NT2/D1 (cell line): ENCODE measurements around the gene PBOV1.

Source experiments
- DNase-seq: peaks from one replicate; pipeline ENCODE4 v3.0.0-alpha.2; 2011; ENCODE audit warnings: low read depth, low spot score
- H3K27me3 ChIP-seq: 2 replicates; pipeline ENCODE4 v1.6.0; 2011; ENCODE audit warnings: mild to moderate bottlenecking; ENCODE audit not compliant: insufficient read length, insufficient read depth
- H3K36me3 ChIP-seq: 2 replicates; pipeline ENCODE4 v1.6.1; 2011; ENCODE audit warnings: mild to moderate bottlenecking, low read length, mixed read lengths; ENCODE audit not compliant: insufficient read depth, insufficient read length
- H3K4me1 ChIP-seq: 2 replicates; pipeline ENCODE4 v1.5.1; 2011; ENCODE audit not compliant: insufficient read depth, insufficient read length
- H3K4me3 ChIP-seq: 2 replicates; pipeline ENCODE4 v1.5.1; 2011; ENCODE audit warnings: low read depth; ENCODE audit not compliant: insufficient read length
- H3K9ac ChIP-seq: 2 replicates; pipeline ENCODE4 v1.6.0; 2011; ENCODE audit warnings: low read depth; ENCODE audit not compliant: insufficient read length
- H3K9me3 ChIP-seq: 2 replicates; pipeline ENCODE4 v1.5.1; 2011; ENCODE audit warnings: mild to moderate bottlenecking, low read length; ENCODE audit not compliant: insufficient read depth
- SUZ12 ChIP-seq: IDR thresholded peaks from 2 replicates; pipeline ENCODE4 v1.6.1; 2011; ENCODE audit not compliant: insufficient read length, insufficient read depth; ENCODE audit errors: extremely low read depth
- YY1 ChIP-seq: IDR thresholded peaks from 2 replicates; pipeline ENCODE4 v1.6.1; 2011; ENCODE audit not compliant: insufficient read length, insufficient read depth
- ZNF274 ChIP-seq: IDR thresholded peaks from 2 replicates; pipeline ENCODE4 v1.6.1; 2011; ENCODE audit warnings: mild to moderate bottlenecking, low read depth, low read length

PBOV1 gene

GRCh38 chr6:138204303-138204702, 14.0 kb downstream of the PBOV1 start:
- H3K27me3 ChIP-seq, result no peaks in the 10 kb centered on the region
- no peak for DNase-seq
- no peak overlapping the region for H3K9ac ChIP-seq
- no peak overlapping the region for H3K4me3 ChIP-seq
- H3K9me3 ChIP-seq, result no peaks in the 10 kb centered on the region
- TF ChIP-seq SUZ12 (no peak), YY1 (no peak), ZNF274 (no peak)
- H3K36me3 ChIP-seq, result no peaks in the 10 kb centered on the region
- no peaks in the 10 kb centered on the region for H3K4me1 ChIP-seq

GRCh38 chr6:138203315-138203714, 15.0 kb downstream of the PBOV1 start:
- Histone ChIP-seq H3K27me3 (no peaks in the 10 kb centered on the region), H3K9me3 (no peaks in the 10 kb centered on the region), H3K9ac (no peak overlapping the region), H3K4me1 (no peaks in the 10 kb centered on the region), H3K4me3 (no peak overlapping the region), H3K36me3 (no peaks in the 10 kb centered on the region)
- TF ChIP-seq ZNF274, result no peak
- TF ChIP-seq SUZ12, result no peak
- no peak for TF ChIP-seq YY1
- DNase-seq, result no peak

- no peaks in the 10 kb centered on the region for H3K4me1 ChIP-seq
- no peak for DNase-seq
- TF ChIP-seq ZNF274, result no peak
- no peak for TF ChIP-seq SUZ12
- no peak for TF ChIP-seq YY1
- H3K27me3 ChIP-seq, result no peaks in the 10 kb centered on the region
- H3K36me3 ChIP-seq, result no peaks in the 10 kb centered on the region
- H3K4me3 ChIP-seq, result no peak overlapping the region
- H3K9ac ChIP-seq, result no peak overlapping the region
- no peaks in the 10 kb centered on the region for H3K9me3 ChIP-seq
These were observed 16.5 kb downstream of the PBOV1 start for GRCh38 chr6:138201836-138202235.

GRCh38 chr6:138198430-138199091, 19.7 kb downstream of the PBOV1 start:
- no peaks in the 10 kb centered on the region for H3K36me3 ChIP-seq

GRCh38 chr6:138197570-138197969, 20.7 kb downstream of the PBOV1 start:
- DNase-seq, result no peak
- TF ChIP-seq SUZ12, result no peak
- no peak for TF ChIP-seq YY1
- TF ChIP-seq ZNF274, result no peak
- H3K27me3 ChIP-seq, result no peaks in the 10 kb centered on the region
- no peak overlapping the region for H3K4me3 ChIP-seq
- no peaks in the 10 kb centered on the region for H3K4me1 ChIP-seq
- no peaks in the 10 kb centered on the region for H3K9me3 ChIP-seq
- H3K9ac ChIP-seq, result no peak overlapping the region
- no peaks in the 10 kb centered on the region for H3K36me3 ChIP-seq

More at GRCh38 chr6:138198430-138199091, 19.7 kb downstream of the PBOV1 start:
- Histone ChIP-seq H3K9me3 (no peaks in the 10 kb centered on the region), H3K27me3 (no peaks in the 10 kb centered on the region), H3K4me1 (no peaks in the 10 kb centered on the region), H3K9ac (no peak overlapping the region), H3K4me3 (no peak overlapping the region)
- DNase-seq, result no peak
- TF ChIP-seq SUZ12 (no peak), ZNF274 (no peak), YY1 (no peak)

GRCh38 chr6:138196122-138196738, 22.1 kb downstream of the PBOV1 start:
- DNase-seq, result no peak
- no peaks in the 10 kb centered on the region for H3K9me3 ChIP-seq
- no peak overlapping the region for H3K9ac ChIP-seq
- TF ChIP-seq ZNF274, result no peak
- TF ChIP-seq SUZ12, result no peak
- TF ChIP-seq YY1, result no peak
- no peaks in the 10 kb centered on the region for H3K27me3 ChIP-seq
- no peaks in the 10 kb centered on the region for H3K36me3 ChIP-seq
- H3K4me3 ChIP-seq, result no peak overlapping the region
- H3K4me1 ChIP-seq, result no peaks in the 10 kb centered on the region

- no peaks in the 10 kb centered on the region for H3K36me3 ChIP-seq
- no peaks in the 10 kb centered on the region for H3K4me1 ChIP-seq
- H3K9ac ChIP-seq, result no peak overlapping the region
- no peak overlapping the region for H3K4me3 ChIP-seq
- no peaks in the 10 kb centered on the region for H3K9me3 ChIP-seq
- no peak for DNase-seq
- no peak for TF ChIP-seq SUZ12
- TF ChIP-seq ZNF274, result no peak
- no peak for TF ChIP-seq YY1
- no peaks in the 10 kb centered on the region for H3K27me3 ChIP-seq
These were observed 24.0 kb downstream of the PBOV1 start for GRCh38 chr6:138194287-138194686.
